ENCODE results near the gene PELI2.
A peak's percentile ranks its signal among the peaks of the same experiment; 100 is the strongest.

Gene PELI2

DNA sequence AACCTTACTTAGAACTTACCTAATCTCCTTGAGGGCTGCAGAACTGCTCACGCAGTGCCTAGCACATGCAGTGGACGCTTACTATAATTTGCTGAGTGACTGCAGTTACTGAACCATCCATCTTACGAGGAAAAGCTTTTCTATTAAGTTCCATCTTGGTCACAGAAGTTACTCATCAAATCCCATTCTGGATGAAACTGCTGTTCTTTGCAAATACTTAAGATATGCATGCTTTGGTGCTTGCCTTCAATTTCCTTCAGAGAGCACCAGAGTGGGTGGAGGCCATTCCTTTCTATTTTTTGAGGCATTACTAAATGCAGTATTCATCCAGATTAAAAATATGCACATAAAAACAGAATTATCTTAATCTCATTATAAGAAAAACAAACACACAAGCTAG lies 17.7 kb upstream of the PELI2 start:
- no peak for DNase-seq
- WGBS = 92% methylated on average over 3 of the region's 3 CpGs

GRCh38 chr14:56102941-56103340 lies 15.3 kb upstream of the PELI2 start:
- Histone ChIP-seq H3K36me3 (ENCODE audit: control insufficient read depth in 1 of 2, insufficient read depth in 2 of 2, low read depth in 1 of 2, low read length in 2 of 2) (no peaks in the 10 kb centered on the region), H3K4me3 (ENCODE audit: insufficient read depth in 1 of 2, low read depth in 1 of 2, low read length in 2 of 2) (no peak overlapping the region), H3K14ac (ENCODE audit: low read length in 2 of 2) (no peak overlapping the region), H3K18ac (ENCODE audit: low read depth in 1 of 2, low read length in 2 of 2) (no peak overlapping the region), H2AFZ (ENCODE audit: low read depth, low read length) (no peak overlapping the region), H3K79me1 (replicated peaks; ENCODE audit: low read length, poor library complexity, severe bottlenecking) (no peaks in the 10 kb centered on the region), H3K27me3 (ENCODE audit: control insufficient read depth in 1 of 2, insufficient read depth in 1 of 2, low read length in 2 of 2) (no peaks in the 10 kb centered on the region), H3K4ac (ENCODE audit: low read depth in 1 of 2, low read length in 2 of 2) (no peak overlapping the region), H3K9me3 (ENCODE audit: control insufficient read depth, low read length) (no peaks in the 10 kb centered on the region), H2AK5ac (ENCODE audit: low read length, severe bottlenecking) (no peak overlapping the region), H3K4me2 (ENCODE audit: low read length, poor library complexity, severe bottlenecking) (no peak overlapping the region), H2BK5ac (ENCODE audit: low read depth, low read length, poor library complexity, severe bottlenecking) (no peak overlapping the region), H4K8ac (ENCODE audit: low read length) (no peak overlapping the region), H3K23ac (ENCODE audit: low read length in 2 of 2) (no peak overlapping the region), H3K9ac (ENCODE audit: low read length) (no peak overlapping the region), H4K91ac (ENCODE audit: low read length) (no peak overlapping the region), H2BK15ac (ENCODE audit: low read depth, poor library complexity, severe bottlenecking) (no peak overlapping the region), H2BK120ac (ENCODE audit: low read depth, low read length) (no peak overlapping the region), H3K4me1 (ENCODE audit: control insufficient read depth, insufficient read depth, low read depth, low read length) (no peaks in the 10 kb centered on the region), H3K27ac (ENCODE audit: low read length, poor library complexity, severe bottlenecking) (no peak overlapping the region), H2BK12ac (ENCODE audit: low read length in 2 of 2) (no peak overlapping the region)
- WGBS = 82% methylated on average over 3 of the region's 3 CpGs
- no peak for DNase-seq

More for the DNA sequence above, 17.7 kb upstream of the PELI2 start:
- Histone ChIP-seq H2AK5ac (ENCODE audit: low read length, severe bottlenecking) (no peak overlapping the region), H2BK120ac (ENCODE audit: low read depth, low read length) (no peak overlapping the region), H3K9ac (ENCODE audit: low read length) (peak overlapping the region; percentile 10), H2BK12ac (ENCODE audit: low read length in 2 of 2) (no peak overlapping the region), H3K18ac (ENCODE audit: low read depth in 1 of 2, low read length in 2 of 2) (peak overlapping the region in 1 of 2 experiments; percentile 62), H4K8ac (ENCODE audit: low read length) (no peak overlapping the region), H3K27me3 (ENCODE audit: control insufficient read depth in 1 of 2, insufficient read depth in 1 of 2, low read length in 2 of 2) (peaks cover 0 to 5% of the 10 kb centered on the region in 2 experiments), H2BK15ac (ENCODE audit: low read depth, poor library complexity, severe bottlenecking) (no peak overlapping the region), H3K36me3 (ENCODE audit: control insufficient read depth in 1 of 2, insufficient read depth in 2 of 2, low read depth in 1 of 2, low read length in 2 of 2) (no peaks in the 10 kb centered on the region), H3K4ac (ENCODE audit: low read depth in 1 of 2, low read length in 2 of 2) (no peak overlapping the region), H3K27ac (ENCODE audit: low read length, poor library complexity, severe bottlenecking) (no peak overlapping the region), H4K91ac (ENCODE audit: low read length) (no peak overlapping the region), H2AFZ (ENCODE audit: low read depth, low read length) (no peak overlapping the region), H3K79me1 (replicated peaks; ENCODE audit: low read length, poor library complexity, severe bottlenecking) (no peaks in the 10 kb centered on the region), H3K23ac (ENCODE audit: low read length in 2 of 2) (no peak overlapping the region), H3K4me1 (ENCODE audit: control insufficient read depth, insufficient read depth, low read depth, low read length) (no peaks in the 10 kb centered on the region), H3K4me2 (ENCODE audit: low read length, poor library complexity, severe bottlenecking) (no peak overlapping the region), H3K14ac (ENCODE audit: low read length in 2 of 2) (no peak overlapping the region), H3K9me3 (ENCODE audit: control insufficient read depth, low read length) (no peaks in the 10 kb centered on the region), H3K4me3 (ENCODE audit: insufficient read depth in 1 of 2, low read depth in 1 of 2, low read length in 2 of 2) (no peak overlapping the region), H2BK5ac (ENCODE audit: low read depth, low read length, poor library complexity, severe bottlenecking) (no peak overlapping the region)

DNA sequence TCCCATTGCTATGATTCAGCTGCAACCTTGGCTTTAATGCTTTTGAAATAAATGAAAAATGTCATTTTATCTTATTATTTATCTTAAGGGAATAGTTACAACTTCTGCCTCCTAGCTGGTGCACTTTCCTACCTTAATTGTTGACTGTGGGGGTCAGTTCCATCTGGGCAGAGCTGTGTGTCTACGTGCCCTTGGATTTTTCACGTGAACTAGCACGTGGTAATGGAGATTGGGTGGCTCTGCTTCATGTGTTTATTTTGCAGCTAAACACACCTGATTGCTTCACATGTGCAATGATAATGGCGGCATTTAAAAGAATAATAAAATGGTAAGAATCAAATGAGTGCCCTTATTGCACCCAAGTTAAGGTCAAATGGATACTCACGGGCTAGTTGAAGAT lies 10.6 kb upstream of the PELI2 start:
- DNase-seq = no peak
- Histone ChIP-seq H2BK15ac (ENCODE audit: low read depth, poor library complexity, severe bottlenecking) (no peak overlapping the region), H2BK5ac (ENCODE audit: low read depth, low read length, poor library complexity, severe bottlenecking) (no peak overlapping the region), H3K14ac (ENCODE audit: low read length in 2 of 2) (no peak overlapping the region), H3K4me2 (ENCODE audit: low read length, poor library complexity, severe bottlenecking) (no peak overlapping the region), H3K9ac (ENCODE audit: low read length) (no peak overlapping the region), H3K27ac (ENCODE audit: low read length, poor library complexity, severe bottlenecking) (no peak overlapping the region), H2BK120ac (ENCODE audit: low read depth, low read length) (no peak overlapping the region), H2BK12ac (ENCODE audit: low read length in 2 of 2) (no peak overlapping the region), H2AK5ac (ENCODE audit: low read length, severe bottlenecking) (no peak overlapping the region), H3K4ac (ENCODE audit: low read depth in 1 of 2, low read length in 2 of 2) (no peak overlapping the region), H3K18ac (ENCODE audit: low read depth in 1 of 2, low read length in 2 of 2) (no peak overlapping the region), H3K4me1 (ENCODE audit: control insufficient read depth, insufficient read depth, low read depth, low read length) (no peaks in the 10 kb centered on the region), H3K4me3 (ENCODE audit: insufficient read depth in 1 of 2, low read depth in 1 of 2, low read length in 2 of 2) (no peak overlapping the region), H4K91ac (ENCODE audit: low read length) (no peak overlapping the region), H2AFZ (ENCODE audit: low read depth, low read length) (no peak overlapping the region), H4K8ac (ENCODE audit: low read length) (no peak overlapping the region), H3K23ac (ENCODE audit: low read length in 2 of 2) (no peak overlapping the region), H3K79me1 (replicated peaks; ENCODE audit: low read length, poor library complexity, severe bottlenecking) (no peaks in the 10 kb centered on the region), H3K9me3 (ENCODE audit: control insufficient read depth, low read length) (no peaks in the 10 kb centered on the region), H3K36me3 (ENCODE audit: control insufficient read depth in 1 of 2, insufficient read depth in 2 of 2, low read depth in 1 of 2, low read length in 2 of 2) (no peaks in the 10 kb centered on the region), H3K27me3 (ENCODE audit: control insufficient read depth in 1 of 2, insufficient read depth in 1 of 2, low read length in 2 of 2) (no peaks in the 10 kb centered on the region)
- 84% methylated on average over 5 of the region's 5 CpGs for WGBS

GRCh38 chr14:56108057-56108456 lies 10.2 kb upstream of the PELI2 start:
- no peak overlapping the region for H4K8ac ChIP-seq (ENCODE audit: low read length)
- no peak overlapping the region for H3K27ac ChIP-seq (ENCODE audit: low read length, poor library complexity, severe bottlenecking)
- H3K9me3 ChIP-seq (ENCODE audit: control insufficient read depth, low read length) = no peaks in the 10 kb centered on the region
- no peak overlapping the region for H4K91ac ChIP-seq (ENCODE audit: low read length)
- no peak for DNase-seq
- H3K36me3 ChIP-seq (ENCODE audit: control insufficient read depth in 1 of 2, insufficient read depth in 2 of 2, low read depth in 1 of 2, low read length in 2 of 2) = no peaks in the 10 kb centered on the region
- H3K79me1 ChIP-seq (replicated peaks; ENCODE audit: low read length, poor library complexity, severe bottlenecking) = no peaks in the 10 kb centered on the region
- no peak overlapping the region for H2AK5ac ChIP-seq (ENCODE audit: low read length, severe bottlenecking)
- H3K4me1 ChIP-seq (ENCODE audit: control insufficient read depth, insufficient read depth, low read depth, low read length) = no peaks in the 10 kb centered on the region
- H3K4me3 ChIP-seq (ENCODE audit: insufficient read depth in 1 of 2, low read depth in 1 of 2, low read length in 2 of 2) = no peak overlapping the region
- no CpG with 5 or more reads among the region's 1 CpG for WGBS
- H2AFZ ChIP-seq (ENCODE audit: low read depth, low read length) = no peak overlapping the region
- no peaks in the 10 kb centered on the region for H3K27me3 ChIP-seq (ENCODE audit: control insufficient read depth in 1 of 2, insufficient read depth in 1 of 2, low read length in 2 of 2)
- no peak overlapping the region for H2BK120ac ChIP-seq (ENCODE audit: low read depth, low read length)
- no peak overlapping the region for H3K23ac ChIP-seq (ENCODE audit: low read length in 2 of 2)
- no peak overlapping the region for H2BK5ac ChIP-seq (ENCODE audit: low read depth, low read length, poor library complexity, severe bottlenecking)
- H2BK12ac ChIP-seq (ENCODE audit: low read length in 2 of 2) = no peak overlapping the region
- H3K14ac ChIP-seq (ENCODE audit: low read length in 2 of 2) = no peak overlapping the region
- no peak overlapping the region for H2BK15ac ChIP-seq (ENCODE audit: low read depth, poor library complexity, severe bottlenecking)
- H3K4me2 ChIP-seq (ENCODE audit: low read length, poor library complexity, severe bottlenecking) = no peak overlapping the region
- H3K18ac ChIP-seq (ENCODE audit: low read depth in 1 of 2, low read length in 2 of 2) = no peak overlapping the region
- no peak overlapping the region for H3K9ac ChIP-seq (ENCODE audit: low read length)
- no peak overlapping the region for H3K4ac ChIP-seq (ENCODE audit: low read depth in 1 of 2, low read length in 2 of 2)
